Stomach (tissue), 4 donors: ENCODE results near the gene MARCHF5.

Source experiments
- CTCF ChIP-seq, 7 experiments: fragments of 450-650 bp in 4 of 7; fragments of 200-600 bp in 3 of 7; sonication (generic) in 3 of 7; IDR thresholded peaks; one replicate each; pipeline ENCODE4 v1.5.1; 2016 to 2019; ENCODE audit warnings: antibody characterized with exemption in 7 of 7, control low read depth in 2 of 7, mild to moderate bottlenecking in 1 of 7
- POLR2A ChIP-seq, 4 donors: fragments of 450-650 bp; IDR thresholded peaks; one replicate each; pipeline ENCODE4 v1.6.1; 2016; ENCODE audit warnings: antibody characterized with exemption in 4 of 4, control low read depth in 2 of 4, mild to moderate bottlenecking in 1 of 4, moderate library complexity in 1 of 4
- POLR2AphosphoS5 ChIP-seq, 3 donors: sonication (generic); formaldehyde crosslinking; IDR thresholded peaks; one replicate each; pipeline ENCODE4 v1.6.1; 2016; ENCODE audit warnings: antibody characterized with exemption in 3 of 3

GRCh38 chr10:92291616-92291865 is 574 bp downstream of the MARCHF5 start:
- TF ChIP-seq POLR2AphosphoS5 (IDR thresholded peaks at IDR 0.05) (no peak), CTCF (IDR thresholded peaks at IDR 0.05) (no peak), POLR2A (IDR thresholded peaks at IDR 0.05) (no peak)
